ENCODE data around the gene SLIT3.

Gene SLIT3

DNA sequence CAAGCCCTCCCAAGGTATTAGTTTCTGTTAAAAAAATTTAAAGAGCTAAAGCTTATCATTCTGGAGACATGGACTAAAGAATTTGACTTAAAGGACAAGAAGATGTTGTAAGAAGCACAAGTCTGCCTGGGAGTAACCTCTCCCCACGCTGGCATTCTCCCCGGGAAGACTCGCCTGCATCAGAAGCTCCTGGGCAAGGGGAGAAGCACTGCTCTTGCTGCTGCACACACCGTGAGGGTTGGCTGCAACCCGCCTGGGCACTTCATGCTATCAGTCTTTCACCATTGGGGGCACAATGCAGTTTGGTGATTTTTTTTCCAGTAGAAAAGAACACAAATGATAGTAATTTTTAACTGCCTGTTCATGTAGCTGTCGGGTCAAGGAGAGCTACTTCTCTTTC lies 529.3 kb downstream of the SLIT3 start:
- Histone ChIP-seq H3K27me3 (ENCODE audit: control insufficient read depth in 2 of 2, insufficient read depth in 2 of 2, low read length in 2 of 2) (no peaks in the 10 kb centered on the region), H3K27ac (ENCODE audit: low read depth in 2 of 2, low read length in 2 of 2) (no peak overlapping the region), H3K9ac (ENCODE audit: low read depth in 1 of 2, low read length in 2 of 2) (no peak overlapping the region), H3K4me1 (ENCODE audit: control insufficient read depth in 2 of 2, insufficient read depth in 2 of 2, low read length in 2 of 2) (no peaks in the 10 kb centered on the region), H3K4me3 (ENCODE audit: low read length in 2 of 2) (no peak overlapping the region), H3K9me3 (ENCODE audit: control insufficient read depth in 2 of 2, low read length in 2 of 2) (no peaks in the 10 kb centered on the region), H3K36me3 (ENCODE audit: control insufficient read depth in 2 of 2, insufficient read depth in 2 of 2, low read length in 2 of 2) (no peaks in the 10 kb centered on the region)

DNA sequence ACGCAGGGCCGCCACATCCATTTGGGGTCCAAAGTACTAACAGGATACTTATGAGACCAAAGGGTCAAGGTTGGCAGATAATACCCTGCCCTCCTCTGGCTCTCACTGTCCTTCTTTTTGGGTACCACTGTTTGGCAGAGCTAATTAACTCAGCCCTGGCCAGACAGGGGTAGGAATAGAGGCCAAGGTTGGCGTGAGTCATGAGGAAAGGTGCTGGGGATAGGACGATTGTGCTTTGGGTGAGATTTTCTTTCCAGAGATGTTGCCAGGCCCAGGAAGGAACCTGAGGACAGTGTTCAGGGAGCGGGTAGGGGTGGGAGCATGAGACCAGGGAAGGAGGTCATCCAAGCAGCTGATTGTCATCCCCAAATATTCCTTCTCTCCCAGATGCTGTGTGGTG lies 529.9 kb downstream of the SLIT3 start:
- H3K4me1 ChIP-seq (ENCODE audit: control insufficient read depth in 2 of 2, insufficient read depth in 2 of 2, low read length in 2 of 2): no peaks in the 10 kb centered on the region

DNA sequence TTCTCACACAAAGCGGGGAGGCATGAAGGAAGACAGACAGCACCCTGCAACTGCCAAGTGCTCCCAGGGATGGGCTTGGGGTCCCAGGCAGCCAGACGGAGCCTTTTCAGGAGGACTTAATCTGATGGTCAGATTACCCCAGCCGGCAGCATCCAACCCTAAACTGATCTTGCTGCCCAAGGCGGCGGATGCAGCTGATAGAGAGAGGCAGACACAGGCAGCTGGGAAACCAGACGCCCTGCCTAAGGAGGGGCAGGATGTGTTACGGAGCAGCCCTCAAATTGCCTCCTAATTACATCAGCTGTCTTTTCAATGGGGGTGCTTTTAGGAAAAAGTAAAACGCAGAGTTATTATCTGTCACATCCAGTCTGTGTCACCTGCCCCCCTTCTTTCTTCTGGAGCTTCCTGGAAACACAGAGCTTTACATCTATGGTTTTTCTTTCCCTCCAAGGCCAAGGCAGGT lies 530.9 kb downstream of the SLIT3 start:
- Histone ChIP-seq H3K27ac (ENCODE audit: low read depth in 2 of 2, low read length in 2 of 2) (no peak overlapping the region), H3K36me3 (ENCODE audit: control insufficient read depth in 2 of 2, insufficient read depth in 2 of 2, low read length in 2 of 2) (no peaks in the 10 kb centered on the region), H3K4me3 (ENCODE audit: low read length in 2 of 2) (no peak overlapping the region), H3K4me1 (ENCODE audit: control insufficient read depth in 2 of 2, insufficient read depth in 2 of 2, low read length in 2 of 2) (no peaks in the 10 kb centered on the region), H3K27me3 (ENCODE audit: control insufficient read depth in 2 of 2, insufficient read depth in 2 of 2, low read length in 2 of 2) (peaks cover 0 to 3% of the 10 kb centered on the region in 2 donors), H3K9me3 (ENCODE audit: control insufficient read depth in 2 of 2, low read length in 2 of 2) (no peaks in the 10 kb centered on the region), H3K9ac (ENCODE audit: low read depth in 1 of 2, low read length in 2 of 2) (no peak overlapping the region)

More for the DNA sequence above, 529.9 kb downstream of the SLIT3 start:
- Histone ChIP-seq H3K9ac (ENCODE audit: low read depth in 1 of 2, low read length in 2 of 2) (no peak overlapping the region), H3K36me3 (ENCODE audit: control insufficient read depth in 2 of 2, insufficient read depth in 2 of 2, low read length in 2 of 2) (no peaks in the 10 kb centered on the region), H3K27me3 (ENCODE audit: control insufficient read depth in 2 of 2, insufficient read depth in 2 of 2, low read length in 2 of 2) (peaks cover 0 to 3% of the 10 kb centered on the region in 2 donors), H3K9me3 (ENCODE audit: control insufficient read depth in 2 of 2, low read length in 2 of 2) (no peaks in the 10 kb centered on the region), H3K4me3 (ENCODE audit: low read length in 2 of 2) (no peak overlapping the region), H3K27ac (ENCODE audit: low read depth in 2 of 2, low read length in 2 of 2) (no peak overlapping the region)

DNA sequence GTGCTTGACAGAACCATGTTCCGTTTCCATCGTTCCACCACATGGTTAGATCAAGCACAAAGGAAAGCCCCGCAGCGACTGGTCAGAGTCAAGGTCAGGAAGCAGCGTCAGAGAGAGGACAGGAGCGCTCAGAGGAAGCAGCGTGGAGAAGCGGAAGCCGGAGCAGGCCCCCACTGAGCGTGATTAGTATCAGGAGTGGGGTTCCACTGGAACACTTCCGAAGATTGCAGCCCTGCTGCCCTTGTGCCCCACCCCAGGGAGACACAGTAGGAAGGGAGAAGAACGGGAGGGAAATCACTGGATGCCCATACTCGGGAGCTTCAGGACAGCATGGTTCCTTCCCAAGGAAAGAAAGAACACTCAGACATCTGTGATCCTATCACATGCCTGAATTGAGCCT lies 532.8 kb downstream of the SLIT3 start:
- Histone ChIP-seq H3K27ac (ENCODE audit: low read depth in 2 of 2, low read length in 2 of 2) (no peak overlapping the region), H3K4me3 (ENCODE audit: low read length in 2 of 2) (no peak overlapping the region), H3K9ac (ENCODE audit: low read depth in 1 of 2, low read length in 2 of 2) (no peak overlapping the region), H3K27me3 (ENCODE audit: control insufficient read depth in 2 of 2, insufficient read depth in 2 of 2, low read length in 2 of 2) (peaks cover 0 to 3% of the 10 kb centered on the region in 2 donors), H3K9me3 (ENCODE audit: control insufficient read depth in 2 of 2, low read length in 2 of 2) (no peaks in the 10 kb centered on the region), H3K4me1 (ENCODE audit: control insufficient read depth in 2 of 2, insufficient read depth in 2 of 2, low read length in 2 of 2) (no peaks in the 10 kb centered on the region), H3K36me3 (ENCODE audit: control insufficient read depth in 2 of 2, insufficient read depth in 2 of 2, low read length in 2 of 2) (no peaks in the 10 kb centered on the region)

DNA sequence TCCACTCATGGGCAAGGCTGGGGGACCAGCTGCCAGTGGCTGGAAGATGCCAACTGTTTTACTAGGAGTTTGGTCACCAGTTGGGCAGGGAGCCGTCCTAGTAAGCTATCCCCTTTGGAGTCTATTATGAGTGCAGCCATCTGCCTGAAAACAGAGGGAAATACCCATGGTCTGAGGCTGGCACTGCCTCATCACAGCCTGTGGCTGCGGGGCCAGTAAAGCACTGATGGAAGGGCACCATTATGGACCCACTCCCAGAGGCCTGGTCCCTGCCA lies 534.6 kb downstream of the SLIT3 start:
- H3K4me3 ChIP-seq (ENCODE audit: low read length in 2 of 2): no peak overlapping the region
- H3K9me3 ChIP-seq (ENCODE audit: control insufficient read depth in 2 of 2, low read length in 2 of 2): no peaks in the 10 kb centered on the region
- H3K27me3 ChIP-seq (ENCODE audit: control insufficient read depth in 2 of 2, insufficient read depth in 2 of 2, low read length in 2 of 2): peaks cover 0 to 3% of the 10 kb centered on the region in 2 donors
- H3K4me1 ChIP-seq (ENCODE audit: control insufficient read depth in 2 of 2, insufficient read depth in 2 of 2, low read length in 2 of 2): no peaks in the 10 kb centered on the region
- H3K9ac ChIP-seq (ENCODE audit: low read depth in 1 of 2, low read length in 2 of 2): no peak overlapping the region
- no peaks in the 10 kb centered on the region for H3K36me3 ChIP-seq (ENCODE audit: control insufficient read depth in 2 of 2, insufficient read depth in 2 of 2, low read length in 2 of 2)
- no peak overlapping the region for H3K27ac ChIP-seq (ENCODE audit: low read depth in 2 of 2, low read length in 2 of 2)

DNA sequence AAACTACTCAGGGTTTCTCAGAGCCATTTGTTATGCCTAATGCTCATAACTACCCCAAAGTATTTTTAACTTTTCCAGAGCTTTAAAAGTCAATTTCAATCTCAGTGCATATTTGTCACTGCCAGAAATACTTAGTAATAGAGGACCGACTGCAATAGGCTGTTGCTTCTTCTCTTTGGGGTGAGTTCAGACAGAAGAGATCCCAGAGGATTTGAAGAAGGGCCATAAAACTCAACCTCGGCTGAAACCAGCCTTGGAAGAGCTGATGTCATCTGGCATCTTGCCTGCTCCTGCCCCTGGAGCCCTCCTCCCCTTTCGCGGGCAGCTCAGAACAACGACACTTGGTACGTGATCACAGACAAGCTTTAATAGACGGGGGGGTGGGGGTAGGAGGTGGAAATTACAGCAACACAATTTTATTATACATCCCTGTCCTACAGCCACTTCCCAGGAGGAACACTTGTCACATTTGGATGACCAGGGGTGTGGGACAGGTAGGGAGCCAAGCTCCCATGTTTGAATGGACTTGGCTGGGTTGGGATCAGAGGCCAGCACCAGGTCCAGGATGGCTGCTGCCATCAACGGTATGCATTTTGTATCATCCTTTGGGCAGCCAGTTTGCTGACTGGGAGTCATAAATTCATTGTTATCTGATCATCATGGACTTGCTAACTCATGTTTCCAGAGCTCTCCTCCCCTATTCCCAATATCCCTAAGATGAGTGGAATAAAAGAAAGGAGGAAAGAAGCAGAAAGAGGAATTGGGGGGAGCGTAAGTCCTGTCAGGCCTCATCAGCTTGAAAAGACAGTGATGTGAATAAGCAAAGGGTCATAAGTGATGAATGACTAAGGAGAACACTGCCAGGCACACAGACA lies 535.2 kb downstream of the SLIT3 start:
- peaks cover 0 to 3% of the 10 kb centered on the region in 2 donors for H3K27me3 ChIP-seq (ENCODE audit: control insufficient read depth in 2 of 2, insufficient read depth in 2 of 2, low read length in 2 of 2)
- H3K9ac ChIP-seq (ENCODE audit: low read depth in 1 of 2, low read length in 2 of 2): no peak overlapping the region
- no peaks in the 10 kb centered on the region for H3K4me1 ChIP-seq (ENCODE audit: control insufficient read depth in 2 of 2, insufficient read depth in 2 of 2, low read length in 2 of 2)
- no peaks in the 10 kb centered on the region for H3K9me3 ChIP-seq (ENCODE audit: control insufficient read depth in 2 of 2, low read length in 2 of 2)
- no peak overlapping the region for H3K27ac ChIP-seq (ENCODE audit: low read depth in 2 of 2, low read length in 2 of 2)
- no peaks in the 10 kb centered on the region for H3K36me3 ChIP-seq (ENCODE audit: control insufficient read depth in 2 of 2, insufficient read depth in 2 of 2, low read length in 2 of 2)
- H3K4me3 ChIP-seq (ENCODE audit: low read length in 2 of 2): no peak overlapping the region

DNA sequence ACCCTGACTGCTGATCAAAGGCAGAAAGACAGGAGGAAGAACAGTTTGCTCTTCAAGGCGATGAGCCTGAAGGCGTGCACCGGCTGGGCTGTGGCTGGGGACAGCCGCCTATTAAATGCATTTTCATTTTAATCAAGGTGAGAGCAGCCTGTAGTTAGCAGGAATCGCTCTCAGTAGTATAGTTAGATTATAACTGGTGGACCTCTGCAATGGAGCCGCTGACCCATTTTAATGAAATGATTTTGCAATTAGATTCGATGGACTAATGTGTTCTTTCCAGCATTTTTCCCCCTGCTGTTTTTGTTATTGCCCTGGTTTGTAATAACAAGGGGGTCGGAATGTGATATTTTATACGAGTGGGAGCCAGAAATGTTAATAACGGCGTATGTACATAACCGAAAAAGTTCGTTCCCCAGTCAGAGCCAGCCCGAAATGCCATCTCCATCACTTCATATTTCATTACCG lies 535.8 kb downstream of the SLIT3 start:
- no peak overlapping the region for H3K27ac ChIP-seq (ENCODE audit: low read depth in 2 of 2, low read length in 2 of 2)
- H3K27me3 ChIP-seq (ENCODE audit: control insufficient read depth in 2 of 2, insufficient read depth in 2 of 2, low read length in 2 of 2): peaks cover 0 to 3% of the 10 kb centered on the region in 2 donors
- no peak overlapping the region for H3K4me3 ChIP-seq (ENCODE audit: low read length in 2 of 2)
- H3K4me1 ChIP-seq (ENCODE audit: control insufficient read depth in 2 of 2, insufficient read depth in 2 of 2, low read length in 2 of 2): no peaks in the 10 kb centered on the region
- no peaks in the 10 kb centered on the region for H3K9me3 ChIP-seq (ENCODE audit: control insufficient read depth in 2 of 2, low read length in 2 of 2)
- H3K36me3 ChIP-seq (ENCODE audit: control insufficient read depth in 2 of 2, insufficient read depth in 2 of 2, low read length in 2 of 2): no peaks in the 10 kb centered on the region
- H3K9ac ChIP-seq (ENCODE audit: low read depth in 1 of 2, low read length in 2 of 2): no peak overlapping the region

DNA sequence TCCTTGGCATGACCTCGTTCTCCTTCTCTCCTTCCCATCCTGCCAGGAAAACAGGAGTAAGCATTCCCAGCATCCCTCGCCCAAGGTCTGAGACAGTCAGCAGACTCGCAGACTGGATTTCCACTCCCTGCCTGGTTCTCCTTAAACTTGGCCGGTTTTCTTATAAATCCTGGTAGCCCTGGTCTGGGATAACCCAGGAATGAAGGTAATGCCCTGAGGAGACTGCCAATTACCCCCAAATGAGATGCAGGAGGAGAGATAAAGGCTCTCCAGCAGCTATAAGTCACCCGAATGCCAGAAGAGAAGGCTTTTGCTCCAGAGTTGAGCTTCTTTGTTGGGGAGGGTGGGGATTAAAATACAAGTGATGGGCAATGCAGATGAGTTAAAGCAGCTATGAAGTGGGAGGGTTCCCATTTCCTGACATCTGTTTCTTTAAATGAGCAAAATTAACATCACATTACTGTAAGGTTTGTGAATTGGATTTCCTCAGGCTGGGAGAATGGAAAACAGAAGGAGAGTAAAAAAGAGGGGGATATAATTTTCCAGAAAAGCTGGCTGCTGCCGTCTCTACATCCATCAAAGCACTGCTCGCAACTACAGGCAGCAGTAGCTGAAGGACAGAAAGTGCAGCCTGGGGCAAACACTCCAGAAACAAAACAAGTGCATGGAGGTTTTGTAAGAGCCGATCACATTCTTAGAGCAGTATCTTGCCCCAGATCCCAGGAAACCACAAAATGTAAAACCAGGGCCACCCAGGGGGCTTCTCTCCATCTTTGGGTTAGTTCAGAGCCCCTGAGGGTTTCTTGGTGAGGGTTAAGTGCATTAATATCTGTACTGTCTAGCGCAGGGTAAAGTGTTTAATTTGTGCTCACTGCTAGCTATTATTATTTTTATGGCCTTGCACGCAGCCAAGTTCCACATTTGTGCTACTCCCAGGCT lies 544.2 kb downstream of the SLIT3 start:
- Histone ChIP-seq H3K27ac (ENCODE audit: low read depth in 2 of 2, low read length in 2 of 2) (no peak overlapping the region), H3K27me3 (ENCODE audit: control insufficient read depth in 2 of 2, insufficient read depth in 2 of 2, low read length in 2 of 2) (no peaks in the 10 kb centered on the region), H3K4me3 (ENCODE audit: low read length in 2 of 2) (no peak overlapping the region), H3K9ac (ENCODE audit: low read depth in 1 of 2, low read length in 2 of 2) (no peak overlapping the region), H3K9me3 (ENCODE audit: control insufficient read depth in 2 of 2, low read length in 2 of 2) (no peaks in the 10 kb centered on the region), H3K4me1 (ENCODE audit: control insufficient read depth in 2 of 2, insufficient read depth in 2 of 2, low read length in 2 of 2) (no peaks in the 10 kb centered on the region), H3K36me3 (ENCODE audit: control insufficient read depth in 2 of 2, insufficient read depth in 2 of 2, low read length in 2 of 2) (no peaks in the 10 kb centered on the region)

DNA sequence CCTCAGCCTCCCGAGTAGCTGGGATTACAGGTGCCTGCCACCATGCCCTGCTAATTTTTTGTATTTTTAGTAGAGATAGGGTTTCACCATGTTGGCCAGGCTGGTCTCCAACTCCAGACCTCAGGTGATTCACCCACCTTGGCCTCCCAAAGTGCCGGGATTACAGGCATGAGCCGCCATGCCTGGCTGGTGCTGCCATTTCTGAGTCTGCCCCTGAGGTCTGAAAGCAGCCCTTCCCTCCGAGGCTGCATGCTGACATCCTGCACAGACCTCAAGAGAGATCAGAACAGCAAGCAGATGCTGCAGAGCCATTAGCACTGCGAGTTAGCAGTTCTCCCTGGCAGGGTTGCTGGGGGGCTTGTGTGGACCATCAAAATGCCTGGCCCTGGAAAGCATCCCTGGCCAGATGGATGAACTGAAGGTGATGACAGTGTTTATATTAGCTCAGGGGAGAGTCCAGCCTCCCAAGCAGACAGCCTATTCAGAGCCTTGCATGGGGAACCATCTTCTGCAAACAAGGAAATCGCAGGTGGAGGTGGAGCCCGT lies 545.3 kb downstream of the SLIT3 start:
- H3K27ac ChIP-seq (ENCODE audit: low read depth in 2 of 2, low read length in 2 of 2): no peak overlapping the region
- H3K9me3 ChIP-seq (ENCODE audit: control insufficient read depth in 2 of 2, low read length in 2 of 2): no peaks in the 10 kb centered on the region
- no peaks in the 10 kb centered on the region for H3K4me1 ChIP-seq (ENCODE audit: control insufficient read depth in 2 of 2, insufficient read depth in 2 of 2, low read length in 2 of 2)
- no peak overlapping the region for H3K4me3 ChIP-seq (ENCODE audit: low read length in 2 of 2)
- H3K36me3 ChIP-seq (ENCODE audit: control insufficient read depth in 2 of 2, insufficient read depth in 2 of 2, low read length in 2 of 2): no peaks in the 10 kb centered on the region
- no peaks in the 10 kb centered on the region for H3K27me3 ChIP-seq (ENCODE audit: control insufficient read depth in 2 of 2, insufficient read depth in 2 of 2, low read length in 2 of 2)
- H3K9ac ChIP-seq (ENCODE audit: low read depth in 1 of 2, low read length in 2 of 2): no peak overlapping the region
